GM12878 (cell line): ENCODE measurements around the gene DNAJC5G. TPM values are rescaled to one million over a fixed set of nuclear protein-coding genes. Genes with fewer than 3 reads are reported as not detected.
A peak's percentile ranks its signal among the peaks of the same experiment; 100 is the strongest.
"Not testable (repeated sequence)": the region's sequence is repeated elsewhere in the genome, so short reads cannot be mapped to it uniquely, and the experiment has no call there.

Source experiments
- ATAC-seq: fragments of 200-7000 bp; cut with Tn5 transposase; 3 replicates; pipeline ENCODE4 v1.9.1; 2020; ENCODE audit warnings: mild to moderate bottlenecking, moderate library complexity
- BruUV-seq: library from RNA; stranded (reverse); fragments of 400-500 nt; replicated peaks from 2 replicates; lab custom pipeline; 2021; lab: Mats Ljungman, UMichigan
- CTCF ChIA-PET: fragments of 300-600 bp; sonication (Branson Sonifier 250); formaldehyde crosslinking; extraction: SDS; loops from one replicate; lab custom pipeline; 2021; ENCODE audit warnings: inconsistent platforms; lab: Yijun Ruan, JAX
- POLR2A ChIA-PET: fragments of 350-600 bp; formaldehyde crosslinking; extraction: SDS; loops from one replicate; lab custom pipeline; 2021; ENCODE audit warnings: inconsistent platforms; lab: Charles Lee
- RAD21 ChIA-PET: fragments of 300-600 bp; sonication (Branson Sonifier 250); formaldehyde crosslinking; loops from one replicate; lab custom pipeline; 2023; ENCODE audit warnings: antibody characterized with exemption; ENCODE audit not compliant: unreplicated experiment; lab: Charles Lee
- SMC1A ChIA-PET: fragments of 300-600 bp; sonication (Branson Sonifier 250); formaldehyde crosslinking; loops from one replicate; lab custom pipeline; 2023; ENCODE audit not compliant: unreplicated experiment, uncharacterized antibody; lab: Charles Lee
- DNase-seq: peaks from one replicate; pipeline ENCODE4 v3.0.0-alpha.2; 2011; ENCODE audit warnings: low read depth, low spot score
- FAIRE-seq: peaks from 3 replicates; lab custom pipeline; 2011; peaks lifted over from hg19 to GRCh38; lab: Jason Lieb, UNC
- H2AFZ ChIP-seq: 2 replicates; pipeline ENCODE4 v1.6.0; 2011; ENCODE audit warnings: low read depth, low read length, control low read depth; ENCODE audit not compliant: control insufficient read depth
- H3K27ac ChIP-seq: 2 replicates; pipeline ENCODE4 v1.5.1; 2011; ENCODE audit warnings: control low read depth; ENCODE audit not compliant: control insufficient read depth, insufficient read depth
- H3K27me3 ChIP-seq, 2 experiments: replicated peaks in 1 of 2; 2 replicates each; pipeline versions ENCODE4 v1.6.0 to v1.6.1; 2011; ENCODE audit warnings: low read length in 1 of 2; ENCODE audit not compliant: control insufficient read depth in 2 of 2, insufficient read depth in 2 of 2
- H3K36me3 ChIP-seq, 2 experiments: 2 replicates each; pipeline ENCODE4 v1.5.1; 2011; ENCODE audit warnings: low read length in 1 of 2; ENCODE audit not compliant: control insufficient read depth in 2 of 2, insufficient read depth in 2 of 2
- H3K4me1 ChIP-seq: 2 replicates; pipeline ENCODE4 v1.6.1; 2011; ENCODE audit warnings: mild to moderate bottlenecking, low read length, moderate library complexity, mixed read lengths; ENCODE audit not compliant: control insufficient read depth, insufficient read depth
- H3K4me2 ChIP-seq: 2 replicates; pipeline ENCODE4 v1.6.0; 2011; ENCODE audit warnings: control low read depth; ENCODE audit not compliant: control insufficient read depth, insufficient read depth
- H3K4me3 ChIP-seq: fragments of 200-600 bp; sonication (generic); 2 replicates; pipeline ENCODE4 v1.5.1; 2016
- H3K79me2 ChIP-seq: 2 replicates; pipeline ENCODE4 v1.6.0; 2011; ENCODE audit warnings: low read length; ENCODE audit not compliant: control insufficient read depth, insufficient read depth
- H3K9ac ChIP-seq: 2 replicates; pipeline ENCODE4 v1.8.0; 2011; ENCODE audit warnings: low read length, control low read depth, mixed read lengths; ENCODE audit not compliant: control insufficient read depth, insufficient read depth
- H3K9me3 ChIP-seq: replicated peaks from 3 replicates; pipeline ENCODE4 v1.5.1; 2011; ENCODE audit warnings: mild to moderate bottlenecking, low read length; ENCODE audit not compliant: control insufficient read depth, insufficient read depth
- H4K20me1 ChIP-seq: 2 replicates; pipeline ENCODE4 v1.6.0; 2011; ENCODE audit not compliant: control insufficient read depth, insufficient read depth
- CBX5 ChIP-seq: sonication (generic); IDR thresholded peaks from 2 replicates; pipeline ENCODE4 v1.6.1; 2016; ENCODE audit warnings: low read depth, moderate library complexity, mild to moderate bottlenecking, inconsistent platforms
- CREM ChIP-seq: IDR thresholded peaks from 2 replicates; pipeline ENCODE4 v1.6.1; 2014; ENCODE audit warnings: antibody characterized with exemption, low read depth
- ESRRA ChIP-seq: IDR thresholded peaks from 2 replicates; pipeline ENCODE4 v1.6.1; 2012; ENCODE audit warnings: mild to moderate bottlenecking, low read length, improper control_type of control experiment
- HDGF ChIP-seq: fragments of 450-650 bp; IDR thresholded peaks from 2 replicates; pipeline ENCODE4 v1.6.1; 2016; ENCODE audit warnings: antibody characterized with exemption
- MTA3 ChIP-seq: IDR thresholded peaks from 2 replicates; pipeline ENCODE4 v1.6.1; 2012; ENCODE audit warnings: low read length, inconsistent platforms, borderline replicate concordance
- MYC ChIP-seq: IDR thresholded peaks from 2 replicates; pipeline ENCODE4 v1.6.1; 2011; ENCODE audit warnings: mild to moderate bottlenecking, low read length, moderate library complexity, inconsistent platforms; ENCODE audit not compliant: insufficient read depth, insufficient replicate concordance, insufficient read length, severe bottlenecking
- NFYA ChIP-seq: IDR thresholded peaks from 2 replicates; pipeline ENCODE4 v1.6.1; 2011; ENCODE audit warnings: low read depth, mild to moderate bottlenecking, low read length, improper control_type of control experiment, borderline replicate concordance
- RAD21 ChIP-seq: IDR thresholded peaks from 2 replicates; pipeline ENCODE4 v1.6.1; 2011; ENCODE audit warnings: mild to moderate bottlenecking, low read depth, low read length, moderate library complexity; ENCODE audit not compliant: insufficient read depth
- RCOR1 ChIP-seq: conservative IDR thresholded peaks from 2 replicates; pipeline ENCODE4 v1.6.1; 2012; ENCODE audit warnings: low read depth, low read length, improper control_type of control experiment
- SIN3A ChIP-seq: IDR thresholded peaks from 2 replicates; pipeline ENCODE4 v1.6.1; 2012; ENCODE audit warnings: low read depth, low read length, improper control_type of control experiment
- SIX5 ChIP-seq: IDR thresholded peaks from 2 replicates; pipeline ENCODE4 v1.6.1; 2011; ENCODE audit warnings: mild to moderate bottlenecking, low read depth, low read length, moderate library complexity; ENCODE audit not compliant: severe bottlenecking
- SMAD5 ChIP-seq: IDR thresholded peaks from 2 replicates; pipeline ENCODE4 v1.6.1; 2016; ENCODE audit warnings: antibody characterized with exemption, low read depth
- TCF12 ChIP-seq: IDR thresholded peaks from 2 replicates; pipeline ENCODE4 v1.6.1; 2011; ENCODE audit warnings: low read depth, mild to moderate bottlenecking, low read length
- USF2 ChIP-seq: IDR thresholded peaks from 2 replicates; pipeline ENCODE4 v1.6.1; 2011; ENCODE audit warnings: low read depth, low read length, improper control_type of control experiment, borderline replicate concordance
- WGBS: methylation state at CpG from one replicate; pipeline ENCODE4 v1.1.6; 2016; ENCODE audit warnings: low lambda C conversion rate; ENCODE audit not compliant: insufficient replicate concordance, insufficient coverage; ENCODE audit errors: missing lambda C conversion rate; 5-methylcytosine and 5-hydroxymethylcytosine counted together
- in situ Hi-C: fragments of 300-500 bp; cut with MboI; formaldehyde crosslinking; loops from 9 replicates; pipeline ENCODE4 v1.14.3; 2018; ENCODE audit warnings: mixed read lengths
- intact Hi-C: fragments of 100-400 bp; cut with micrococcal nuclease; formaldehyde crosslinking; loops from one replicate; pipeline ENCODE4 v1.14.2; 2022; ENCODE audit not compliant: unreplicated experiment
- polyA plus RNA-seq, 11 experiments: library from polyadenylated mRNA; depleted of rRNA in 4 of 11; unstranded in 6 of 11; stranded (reverse) in 5 of 11; fragments of >200 nt; fragmentation: Nextera tagmentation in 4 of 11; fragmentation: Illumina TruSeq in 1 of 11; extraction: Ambion mirVana in 4 of 11; extraction: Trizol in 1 of 11; gene quantifications; 1 replicate in 1 of 11; 2 replicates in 10 of 11; pipeline versions ENCODE4 v1.2.1 to v1.2.3, GENCODE V29; 2011 to 2016; ENCODE audit warnings: inconsistent platforms in 2 of 11, missing spikeins in 2 of 11, low read depth in 1 of 11
- total RNA-seq, 4 experiments: library from RNA; depleted of rRNA in 3 of 4; stranded (reverse); fragments of >200 nt in 3 of 4; fragmentation: Illumina TruSeq in 1 of 4; extraction: Trizol in 1 of 4; gene quantifications; 2 replicates each; pipeline versions ENCODE4 v1.2.1 to v1.2.3, GENCODE V29; 2013 to 2021

The DNAJC5G gene
- total and polyA plus RNA-seq, 10 of the 15 experiments (the other 5 are each of a cell fraction or from before 2014, with no cell fraction given), result not detected

DNA sequence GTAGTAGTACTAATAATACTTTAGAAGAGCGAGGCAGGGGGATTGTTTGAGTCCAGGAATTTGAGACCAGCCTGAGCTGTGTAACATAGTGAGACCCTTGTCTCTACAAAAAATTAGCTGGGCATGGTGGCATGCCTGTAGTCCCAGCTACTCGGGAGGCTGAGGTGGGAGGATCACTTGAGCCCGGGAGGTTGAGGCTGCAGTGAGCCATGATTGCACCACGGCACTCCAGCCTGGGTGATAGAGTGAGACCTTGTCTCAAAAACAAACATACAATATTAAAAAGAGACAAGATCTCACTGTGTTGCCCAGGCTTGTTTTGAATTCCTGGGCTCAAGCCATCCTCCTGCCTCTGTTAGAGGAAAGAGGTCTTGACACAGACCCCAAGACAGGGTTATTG lies 25.4 kb downstream of the DNAJC5G start:
- H3K9ac ChIP-seq, H2AFZ ChIP-seq, H3K36me3 ChIP-seq, SMC1A ChIA-PET, H3K27me3 ChIP-seq, BruUV-seq, H3K4me2 ChIP-seq, POLR2A ChIA-PET, in situ Hi-C loops, DNase-seq, ATAC-seq, H3K4me1 ChIP-seq, H3K4me3 ChIP-seq, FAIRE-seq, H3K9me3 ChIP-seq, H3K27ac ChIP-seq, H4K20me1 ChIP-seq, H3K79me2 ChIP-seq: not testable (repeated sequence)
- CTCF ChIA-PET, result interaction anchor here (0.6 to 4.0 kb wide), 12 partner anchors 8 to 485 kb away, joined by 3 to 51 read pairs (median 4); partner anchors contain the start of genes MPV17 and TRIM54
- intact Hi-C loops, result loop anchor here (5.0 kb wide), 1 partner anchor 338 kb away; no protein-coding TSS in a partner anchor
- RAD21 ChIA-PET, result interaction anchor here (1.1 to 3.5 kb wide), 2 partner anchors 20 to 130 kb away, joined by 4 to 25 read pairs; partner anchors contain the start of gene TRIM54
- WGBS, result 55% methylated on average over 4 of the region's 4 CpGs

DNA sequence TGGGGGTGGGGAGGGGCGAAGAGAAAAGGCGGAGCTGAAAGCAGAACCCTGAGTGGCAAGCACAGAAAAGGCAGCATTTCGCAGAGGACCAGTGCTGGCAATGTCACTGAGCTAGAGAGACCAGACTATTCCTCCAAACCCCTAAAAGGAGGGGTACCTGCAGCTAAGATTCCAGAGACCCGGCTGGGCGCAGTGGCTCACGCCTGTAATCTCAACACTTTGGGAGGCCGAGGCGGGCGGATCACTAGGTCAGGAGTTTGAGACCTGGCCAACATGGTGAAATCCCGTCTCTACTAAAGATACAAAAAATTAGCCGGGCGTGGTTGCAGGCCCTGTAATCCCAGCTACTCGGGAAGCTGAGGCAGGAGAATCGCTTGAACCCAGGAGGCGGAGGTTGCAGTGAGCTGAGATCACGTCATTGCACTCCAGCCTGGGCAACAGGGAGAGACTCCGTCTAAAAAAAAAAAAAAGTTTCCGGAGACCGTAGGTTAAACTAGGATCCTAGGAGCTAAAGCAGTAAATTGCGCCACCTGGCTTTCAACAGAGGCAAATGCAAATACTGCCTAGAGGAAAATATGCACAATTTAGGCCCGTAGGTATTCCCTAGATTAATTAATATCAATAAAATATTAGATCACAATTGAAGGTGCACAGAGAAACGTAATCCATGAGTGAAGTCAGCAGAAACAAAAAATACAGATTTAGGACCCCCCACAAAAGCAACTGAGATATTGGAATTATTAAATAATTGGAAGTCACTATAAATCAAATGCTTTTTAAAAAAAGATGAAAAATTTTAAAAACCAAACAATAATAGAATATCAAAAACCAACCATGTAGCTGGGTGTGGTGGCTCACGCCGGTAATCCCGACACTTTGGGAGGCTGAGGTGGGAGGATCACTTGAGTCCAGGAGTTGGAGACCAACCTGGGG lies 28.1 kb downstream of the DNAJC5G start:
- peak; percentile 82 for ATAC-seq
- H3K27me3 ChIP-seq, result no peaks in the 10 kb centered on the region; a peak in 1 of 4 replicates
- POLR2A ChIA-PET, result interaction anchor here (0.6 to 1.4 kb wide), 4 partner anchors 11 to 309 kb away, joined by 3 to 4 read pairs (median 3); no protein-coding TSS in a partner anchor
- no peaks in the 10 kb centered on the region for H4K20me1 ChIP-seq
- peak overlapping the region; percentile 63 for H3K4me2 ChIP-seq
- in situ Hi-C loops (no loop called here), intact Hi-C loops (loop anchor here (1.0 to 5.0 kb wide), 2 partner anchors 205 to 341 kb away; no protein-coding TSS in a partner anchor)
- peak overlapping the region; percentile 48; the same call in 1 of the 2 replicates for H3K4me3 ChIP-seq
- FAIRE-seq, result peak; percentile 87
- no peak for DNase-seq
- RAD21 ChIA-PET, result interaction anchor here (0.9 to 3.5 kb wide), 12 partner anchors 11 to 457 kb away, joined by 3 to 25 read pairs (median 6); partner anchors contain the start of gene TRIM54
- no peak overlapping the region; the same call in 1 of the 2 replicates for H3K9ac ChIP-seq
- BruUV-seq, result no TSS peak
- 22% methylated on average over 25 of the region's 25 CpGs for WGBS
- no peaks in the 10 kb centered on the region for H3K36me3 ChIP-seq
- CTCF ChIA-PET, result interaction anchor here (0.6 to 4.0 kb wide), 75 partner anchors 9 to 719 kb away, joined by 3 to 60 read pairs (median 4); partner anchors contain the start of genes EIF2B4, GTF3C2, MPV17 and NRBP1
- H3K9me3 ChIP-seq, result no peaks in the 10 kb centered on the region; the same call in 2 of the 3 replicates
- peak overlapping the region; percentile 75 for H2AFZ ChIP-seq
- H3K4me1 ChIP-seq, result no peaks in the 10 kb centered on the region
- SMC1A ChIA-PET, result interaction anchor here (0.6 to 2.4 kb wide), 28 partner anchors 8 to 469 kb away, joined by 3 to 17 read pairs (median 3); partner anchors contain the start of genes CCDC121, GPN1 and PREB
- no peaks in the 10 kb centered on the region for H3K79me2 ChIP-seq
- H3K27ac ChIP-seq, result no peak overlapping the region
- TF ChIP-seq HDGF (no peak), MYC (no peak), MTA3 (no peak), RAD21 (peak; percentile 72), USF2 (no peak), TCF12 (no peak), ESRRA (no peak), SIN3A (no peak), CBX5 (no peak), SMAD5 (no peak), SIX5 (no peak), CREM (no peak), RCOR1 (no peak), NFYA (no peak)
